NCI-H526 (cell line): ENCODE measurements around the gene MFSD2A.
"Not testable (repeated sequence)": the region's sequence is repeated elsewhere in the genome, so short reads cannot be mapped to it uniquely, and the experiment has no call there.

Experiments
- DNase-seq, 2 experiments: peaks; one replicate each; lab custom pipeline; 2025; lab: John Stamatoyannopoulos, UW

Gene MFSD2A

DNA sequence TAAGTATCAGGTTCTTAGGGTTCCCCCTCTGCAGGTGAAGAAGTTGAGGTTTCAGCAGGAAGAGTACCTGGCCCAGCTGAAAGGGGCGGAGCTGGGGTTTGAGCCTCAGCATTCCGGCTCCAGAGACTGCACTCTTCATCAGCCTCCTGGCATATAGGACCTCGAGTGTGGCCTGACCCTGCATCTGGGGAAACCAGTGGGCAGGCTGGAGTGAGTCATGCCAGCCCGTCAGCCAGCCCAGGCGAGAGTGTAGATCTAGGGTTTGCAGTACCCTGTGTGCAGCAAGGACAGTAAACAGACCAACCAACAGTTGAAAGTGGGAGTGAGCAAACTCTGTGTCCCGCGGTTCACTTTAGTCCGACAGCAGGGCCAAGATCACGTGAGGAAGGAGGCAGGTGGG lies 14.1 kb downstream of the MFSD2A start:
- no peak for DNase-seq

DNA sequence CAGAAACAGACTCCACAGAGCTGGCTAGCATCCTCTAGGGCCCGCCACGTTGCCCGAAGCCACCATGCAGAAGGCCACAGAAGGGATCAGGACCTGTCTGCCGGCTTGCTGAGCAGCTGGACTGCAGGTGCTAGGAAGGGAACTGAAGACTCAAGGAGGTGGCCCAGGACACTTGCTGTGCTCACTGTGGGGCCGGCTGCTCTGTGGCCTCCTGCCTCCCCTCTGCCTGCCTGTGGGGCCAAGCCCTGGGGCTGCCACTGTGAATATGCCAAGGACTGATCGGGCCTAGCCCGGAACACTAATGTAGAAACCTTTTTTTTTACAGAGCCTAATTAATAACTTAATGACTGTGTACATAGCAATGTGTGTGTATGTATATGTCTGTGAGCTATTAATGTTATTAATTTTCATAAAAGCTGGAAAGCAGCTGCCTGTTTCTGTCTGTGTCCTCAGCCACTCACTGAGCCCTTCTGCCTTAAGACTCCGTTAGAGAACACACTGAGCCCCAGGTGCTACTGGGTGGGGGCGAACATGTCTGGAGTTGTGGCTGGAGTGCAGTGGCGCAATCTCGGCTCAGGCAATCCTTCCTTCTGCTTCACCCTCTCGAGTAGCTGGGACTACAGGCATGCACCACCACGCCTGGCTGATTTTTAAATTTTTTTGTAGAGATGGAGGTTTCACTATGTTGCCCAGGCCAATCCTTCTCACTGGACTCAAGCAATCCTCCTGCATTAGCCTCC lies 14.8 kb downstream of the MFSD2A start:
- no peak for DNase-seq

DNA sequence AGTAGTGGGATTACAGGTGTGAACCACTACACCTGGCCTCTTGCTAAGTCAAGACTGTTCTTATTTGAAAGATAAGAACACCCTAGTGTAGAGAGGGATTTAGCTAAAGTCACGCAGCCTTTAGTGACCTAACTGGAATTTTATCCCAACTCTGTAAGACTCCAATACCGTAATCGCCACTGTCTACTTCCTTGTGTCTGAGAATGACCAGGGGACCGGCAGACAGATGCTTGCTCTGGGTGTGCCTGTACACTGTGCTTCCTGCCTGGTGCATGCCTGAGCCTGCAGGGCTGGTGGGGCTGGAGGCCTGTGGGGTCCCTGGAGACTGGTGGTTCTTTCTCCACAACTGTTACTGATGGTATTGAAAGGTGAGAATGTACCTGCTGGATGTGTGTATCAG lies 15.3 kb downstream of the MFSD2A start:
- peak in 1 of 2 experiments; percentile 39 for DNase-seq

DNA sequence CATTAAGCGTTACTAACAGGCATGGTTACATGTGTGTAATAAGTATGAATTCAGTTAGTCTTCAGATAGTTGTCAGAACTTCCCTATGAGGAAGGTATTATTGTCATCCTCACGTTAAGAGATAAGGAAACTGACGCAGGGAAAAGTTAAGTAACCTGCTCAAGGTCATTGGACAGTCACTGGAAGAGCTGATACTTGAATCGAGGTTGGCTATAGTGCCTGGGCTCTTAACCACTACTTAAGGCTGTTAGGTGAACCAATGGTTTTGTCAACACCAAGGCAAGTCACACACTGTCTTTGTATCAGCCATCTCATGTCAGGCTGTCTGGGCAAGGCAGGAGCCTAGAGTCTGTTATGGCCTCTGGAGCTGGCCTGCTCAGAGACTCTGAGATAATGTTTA lies 16.2 kb downstream of the MFSD2A start:
- DNase-seq, result no peak

DNA sequence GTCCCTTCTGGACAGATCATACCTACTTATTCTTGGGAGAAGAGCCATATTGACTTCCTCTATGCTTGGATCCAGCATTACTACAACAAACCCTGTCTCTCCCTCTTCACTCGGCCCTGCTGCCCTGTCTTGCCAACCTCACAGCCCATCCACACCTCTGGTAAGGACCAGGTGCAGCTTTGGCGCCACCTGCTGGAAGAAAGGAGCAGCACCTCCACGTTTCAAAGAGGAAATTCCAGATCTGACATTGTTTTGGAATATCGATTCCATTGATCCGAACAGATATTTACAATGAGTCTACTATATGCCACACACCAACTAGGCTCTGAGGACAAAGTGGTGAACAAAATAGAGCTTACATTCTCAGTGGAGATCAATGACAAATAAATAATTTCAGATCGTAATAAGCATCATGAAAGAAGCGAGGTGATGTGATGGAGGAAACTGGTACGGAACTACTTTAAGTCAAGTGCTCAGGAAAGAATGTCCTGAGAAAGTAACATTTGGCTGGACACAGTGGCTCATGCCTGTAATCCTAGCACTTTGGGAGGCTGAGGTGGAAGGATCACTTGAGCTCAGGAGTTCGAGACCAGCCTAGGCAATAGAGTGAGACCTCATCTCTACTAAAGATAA lies 18.7 kb downstream of the MFSD2A start:
- peak; percentile 55 to 90 for DNase-seq

DNA sequence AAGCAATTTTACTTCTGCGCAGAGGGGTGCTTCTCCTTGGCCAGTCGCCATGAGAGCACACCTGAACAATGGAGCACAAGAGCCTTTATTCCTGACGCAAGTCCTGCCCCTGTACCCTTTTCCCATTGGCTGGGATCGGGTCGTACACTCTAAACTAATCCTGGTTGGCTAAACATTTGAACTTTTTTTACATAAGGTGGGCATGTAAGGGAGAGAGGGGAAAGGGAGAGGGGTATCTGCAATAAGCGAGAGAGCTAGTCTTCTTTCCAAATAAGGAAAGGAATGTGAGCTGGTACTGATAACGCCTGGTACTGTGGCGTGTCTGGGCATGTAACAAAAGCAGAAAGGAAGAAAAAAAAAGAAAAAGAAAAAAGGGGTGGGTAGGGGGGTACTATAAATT lies 21.8 kb downstream of the MFSD2A start:
- no peak for DNase-seq

DNA sequence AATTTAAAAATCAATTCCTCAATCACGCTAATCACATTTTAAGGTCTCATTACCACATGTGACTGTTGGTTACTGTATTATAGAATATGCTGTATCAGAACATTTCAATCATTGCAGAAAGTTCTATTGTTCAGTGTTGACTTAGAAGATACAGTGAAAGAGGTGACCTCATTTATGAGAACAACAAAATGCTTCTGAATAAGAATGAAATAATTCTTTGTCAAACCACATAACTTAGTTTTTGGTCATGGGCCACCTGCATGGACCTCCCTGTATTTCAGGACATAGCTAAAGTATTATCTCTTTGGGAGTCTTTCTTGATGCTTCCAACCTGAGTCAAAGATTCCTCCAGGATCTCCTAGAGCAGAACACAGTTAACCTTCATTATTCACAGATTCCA lies 22.3 kb downstream of the MFSD2A start:
- no peak for DNase-seq

DNA sequence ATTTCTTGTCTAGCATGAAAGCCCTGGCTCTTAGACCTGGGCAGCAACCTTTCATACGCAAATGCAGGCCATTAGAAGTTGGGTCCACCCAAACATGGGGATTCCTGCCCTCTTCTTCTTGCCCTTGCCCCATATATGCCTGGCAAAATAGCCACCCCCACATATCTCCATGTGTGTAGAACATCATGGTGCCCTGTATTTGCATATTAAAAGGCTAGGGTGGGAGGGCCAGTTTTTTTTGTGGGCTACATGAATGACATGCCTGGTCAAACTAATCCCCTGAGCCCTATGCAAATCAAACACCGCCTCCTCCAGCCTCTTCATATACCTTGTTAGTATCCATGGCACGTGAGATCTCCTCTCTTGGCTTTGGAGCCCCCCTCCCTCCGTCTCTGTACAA lies 24.7 kb downstream of the MFSD2A start:
- DNase-seq, result peak; percentile 75 to 83

DNA sequence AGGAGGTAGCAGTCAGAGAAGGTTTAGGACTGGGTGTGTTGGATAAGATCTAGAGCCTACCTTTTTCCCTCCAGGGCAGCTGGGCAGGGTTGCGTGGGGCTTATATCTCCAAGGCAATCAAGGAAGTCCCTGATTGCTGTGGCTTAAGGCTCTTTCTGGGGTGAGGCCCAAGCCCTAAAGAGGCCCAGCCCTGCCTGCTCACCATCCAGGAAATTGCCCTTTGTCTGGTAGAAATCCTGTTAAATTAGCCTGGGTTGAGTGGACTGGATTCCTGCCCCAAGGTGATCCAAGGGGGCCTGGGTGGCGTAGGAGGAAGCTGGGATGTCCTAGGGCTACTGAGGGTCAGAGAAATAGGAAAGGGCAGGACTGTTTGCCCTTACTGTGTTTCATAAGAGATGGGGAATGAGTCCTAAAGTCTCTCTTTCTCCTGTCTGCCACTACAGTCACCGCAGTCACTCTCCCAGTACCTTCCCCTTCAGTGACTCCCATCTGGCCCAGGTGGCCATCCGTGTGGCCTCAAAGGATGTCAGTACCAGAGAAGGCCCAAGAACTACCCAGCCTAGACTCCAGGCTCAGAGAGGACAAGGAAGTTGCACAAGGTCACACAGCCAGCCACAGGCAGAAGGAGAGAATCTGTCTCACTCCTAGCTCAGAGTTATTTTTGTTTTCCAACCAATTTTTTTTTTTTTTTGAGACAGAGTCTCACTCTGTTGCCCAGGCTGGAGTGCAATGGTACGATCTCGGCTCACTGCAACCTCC lies 25.8 kb downstream of the MFSD2A start:
- DNase-seq, result no peak

DNA sequence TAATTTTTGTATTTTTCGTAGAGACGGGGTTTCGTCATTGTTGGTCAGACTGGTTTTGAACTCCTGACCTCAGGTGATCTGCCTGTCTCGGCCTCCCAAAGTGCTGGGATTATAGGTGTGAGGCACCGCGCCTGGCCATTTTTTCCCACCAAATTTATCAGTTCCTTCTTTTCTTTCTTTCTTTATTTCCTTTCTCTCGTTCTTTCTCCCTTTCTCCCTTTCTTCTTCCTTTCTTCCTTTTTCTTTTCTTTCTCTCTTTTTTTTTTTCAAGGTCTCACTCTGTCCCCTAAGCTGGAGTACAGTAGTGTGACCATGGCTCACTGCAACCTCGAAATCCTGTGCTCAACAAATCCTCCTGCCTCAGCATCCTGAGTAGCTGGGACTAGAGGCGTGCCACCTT lies 26.4 kb downstream of the MFSD2A start:
- DNase-seq, result no peak

DNA sequence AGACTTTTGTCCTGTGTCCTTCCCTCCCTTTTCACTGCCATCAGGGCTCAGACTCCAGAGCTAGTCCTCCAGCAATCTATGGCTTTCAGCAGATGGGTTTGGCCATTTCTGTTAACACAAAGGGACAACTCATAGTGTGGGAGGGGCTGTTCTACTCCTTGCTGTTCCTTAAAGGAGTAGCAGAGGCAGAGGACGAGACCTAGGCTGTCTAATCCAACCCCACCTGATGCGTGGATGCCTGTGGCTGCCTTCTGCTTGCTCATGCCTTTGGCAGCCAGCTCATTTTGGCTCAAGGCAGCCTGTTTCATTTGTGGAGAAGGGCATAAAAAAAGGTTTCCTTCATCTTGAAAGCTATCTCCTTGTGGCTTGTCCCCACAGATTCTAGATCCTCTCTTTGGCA lies 27.0 kb downstream of the MFSD2A start:
- DNase-seq, result no peak

DNA sequence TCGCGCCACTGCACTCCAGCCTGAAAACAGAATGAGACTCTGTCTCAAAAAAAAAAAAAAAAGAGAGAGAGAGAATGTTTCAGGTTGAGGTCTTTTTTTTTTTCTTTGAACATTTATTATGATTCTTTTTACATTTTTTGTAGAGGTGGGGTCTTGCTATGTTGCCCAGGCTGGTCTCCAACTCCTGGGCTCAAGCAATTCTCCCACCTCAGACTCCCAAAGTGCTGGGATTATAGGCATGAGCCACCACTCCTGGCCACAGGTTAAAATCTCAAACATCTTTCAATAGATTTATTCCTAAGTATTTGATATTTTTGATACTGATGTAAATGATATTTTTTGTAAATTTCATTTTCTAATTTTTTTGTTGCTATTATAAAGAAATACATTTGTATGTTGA lies 29.5 kb downstream of the MFSD2A start:
- DNase-seq, result not testable (repeated sequence)

DNA sequence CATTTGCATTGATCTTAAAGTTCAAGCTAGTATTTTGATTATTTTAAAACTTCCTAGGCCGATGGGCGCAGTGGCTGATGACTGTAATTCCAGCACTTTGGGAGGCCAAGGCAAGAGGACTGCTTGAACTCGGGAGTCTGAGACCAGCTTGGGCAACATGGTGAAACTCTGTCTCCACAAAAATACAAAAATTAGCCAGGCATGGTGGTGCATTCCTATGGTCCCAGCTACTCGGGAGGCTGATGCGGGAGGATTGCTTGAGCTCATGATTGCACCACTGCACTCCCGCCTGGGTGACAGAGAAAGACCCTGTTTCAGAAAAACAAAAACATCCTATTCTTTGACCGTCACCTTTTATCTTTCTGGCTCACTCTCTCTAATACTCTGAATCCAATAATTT lies 30.0 kb downstream of the MFSD2A start:
- no peak for DNase-seq

DNA sequence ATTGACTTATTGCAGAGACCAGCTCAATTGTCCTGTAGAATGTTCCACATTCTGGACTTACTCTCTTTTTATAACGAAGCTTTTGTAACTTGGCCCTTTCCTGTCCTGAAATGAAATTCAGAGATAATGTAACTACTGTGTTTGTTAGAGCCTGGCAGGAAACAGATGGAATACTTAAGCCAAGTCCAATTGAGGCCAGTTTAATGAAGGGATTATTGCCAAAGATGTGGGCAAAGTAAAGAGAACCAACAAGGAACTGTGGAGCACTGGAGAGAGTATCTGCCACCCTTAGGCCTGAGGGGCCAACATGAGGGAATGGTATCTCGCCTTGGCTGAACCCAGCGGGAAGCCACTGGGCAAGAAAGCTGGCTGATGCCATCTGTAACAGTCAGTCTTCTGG lies 32.9 kb downstream of the MFSD2A start:
- DNase-seq, result no peak

DNA sequence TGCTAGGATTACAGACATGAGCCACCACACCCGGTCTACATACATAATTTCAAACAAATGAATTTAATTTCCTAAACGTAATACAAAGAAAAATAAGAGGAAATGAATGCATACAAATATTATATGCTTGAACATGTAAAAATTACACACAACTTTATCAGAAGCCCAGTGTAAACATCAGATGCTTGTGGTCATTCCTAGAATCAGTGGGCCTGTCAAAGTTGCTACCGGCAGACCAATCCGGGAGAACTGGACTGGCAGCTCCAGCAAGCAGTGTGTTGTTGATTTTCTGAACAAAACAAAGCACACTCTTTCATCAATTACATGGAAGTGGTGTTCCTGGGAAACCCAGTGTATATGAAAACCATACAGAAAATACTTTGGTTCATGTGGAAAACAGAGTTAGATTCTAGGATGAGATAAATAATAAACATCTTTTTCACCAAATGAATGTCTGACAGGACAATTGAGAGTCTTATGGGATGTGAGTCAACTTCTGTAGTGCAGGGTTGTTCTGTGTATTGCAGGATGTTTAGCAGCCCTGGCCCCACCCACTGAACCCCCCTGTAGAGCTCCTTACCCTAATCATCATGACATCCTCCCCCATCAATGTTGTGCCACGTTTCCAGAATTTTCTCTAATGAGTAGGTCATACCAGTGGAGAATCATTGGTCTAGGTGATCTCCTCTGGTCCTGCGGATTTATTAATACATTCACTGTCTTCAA lies 33.8 kb downstream of the MFSD2A start:
- DNase-seq, result no peak

DNA sequence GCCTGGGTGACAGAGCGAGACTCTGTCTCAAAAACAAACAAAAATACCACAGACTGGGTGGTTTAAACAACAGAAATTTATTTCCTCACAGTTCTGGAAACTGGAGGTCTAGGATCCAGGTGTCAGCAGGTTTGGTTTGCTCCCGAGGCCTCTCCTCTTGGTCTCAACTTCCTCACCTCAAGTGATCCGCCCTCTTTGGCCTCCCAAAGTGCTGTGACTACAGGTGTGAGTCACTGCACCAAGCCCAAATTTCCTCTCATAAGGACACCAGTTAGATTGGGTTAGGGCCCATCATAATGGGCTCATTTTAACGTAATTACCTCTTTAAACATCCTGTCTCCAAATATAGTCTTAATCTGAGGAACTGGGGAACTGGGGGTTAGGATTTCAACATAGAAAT lies 35.5 kb downstream of the MFSD2A start:
- no peak for DNase-seq

DNA sequence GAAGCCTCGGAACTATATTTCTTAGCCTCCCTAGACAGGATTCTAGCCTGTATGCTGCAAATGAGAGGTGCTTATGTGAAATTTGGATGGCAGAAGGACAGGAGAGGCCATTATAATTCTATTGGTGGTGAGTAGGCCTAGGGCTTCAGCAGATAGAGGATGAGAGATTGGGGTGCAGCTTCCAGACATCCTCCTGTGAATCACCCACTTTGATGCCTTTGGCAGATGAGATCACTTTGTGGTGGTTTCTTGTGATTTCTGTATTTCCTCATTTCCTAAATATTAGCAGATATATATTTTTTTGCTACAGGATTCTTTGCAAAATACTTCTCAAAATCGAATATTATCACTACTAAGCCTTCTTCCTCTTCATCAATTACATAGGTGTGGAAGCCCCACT lies 37.3 kb downstream of the MFSD2A start:
- DNase-seq, result no peak

DNA sequence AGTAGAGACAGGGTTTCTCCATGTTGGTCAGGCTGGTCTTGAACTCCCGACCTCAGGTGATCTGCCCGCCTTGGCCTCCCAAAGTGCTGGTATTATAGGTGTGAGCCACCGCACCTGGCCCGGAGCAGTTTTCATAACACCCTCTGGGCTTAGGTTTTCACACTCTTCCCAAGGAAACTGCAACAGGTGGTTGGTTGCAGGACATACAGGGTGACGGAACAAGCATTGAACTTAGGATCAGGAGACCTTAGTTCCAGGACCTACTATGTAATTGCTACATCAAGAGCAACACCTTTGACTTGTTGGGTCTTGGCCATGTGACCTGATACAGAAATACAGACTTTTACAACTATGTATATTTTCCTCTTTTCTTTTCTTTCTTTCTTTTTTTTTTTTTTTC lies 37.9 kb downstream of the MFSD2A start:
- no peak for DNase-seq

DNA sequence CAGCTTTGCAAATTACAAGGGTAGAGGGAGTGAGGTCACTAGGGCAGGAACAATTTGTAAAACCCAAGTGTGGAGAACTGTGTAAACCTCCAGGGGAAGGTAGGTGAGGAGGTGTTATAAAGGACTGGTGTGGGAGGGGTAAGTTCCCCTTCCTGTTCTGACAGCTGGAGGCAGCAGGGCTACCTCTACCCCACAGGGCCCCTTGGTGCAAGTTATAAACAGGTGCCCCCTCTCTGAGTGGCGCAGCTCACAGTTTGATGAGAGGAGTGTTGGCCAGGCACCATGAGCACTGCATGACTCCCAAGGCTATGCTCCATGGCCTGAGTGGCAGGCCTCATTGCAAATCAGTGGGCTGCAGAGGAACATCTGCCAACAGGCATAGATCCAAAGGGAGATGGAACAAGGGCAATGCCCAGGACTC lies 41.0 kb downstream of the MFSD2A start:
- DNase-seq, result no peak

DNA sequence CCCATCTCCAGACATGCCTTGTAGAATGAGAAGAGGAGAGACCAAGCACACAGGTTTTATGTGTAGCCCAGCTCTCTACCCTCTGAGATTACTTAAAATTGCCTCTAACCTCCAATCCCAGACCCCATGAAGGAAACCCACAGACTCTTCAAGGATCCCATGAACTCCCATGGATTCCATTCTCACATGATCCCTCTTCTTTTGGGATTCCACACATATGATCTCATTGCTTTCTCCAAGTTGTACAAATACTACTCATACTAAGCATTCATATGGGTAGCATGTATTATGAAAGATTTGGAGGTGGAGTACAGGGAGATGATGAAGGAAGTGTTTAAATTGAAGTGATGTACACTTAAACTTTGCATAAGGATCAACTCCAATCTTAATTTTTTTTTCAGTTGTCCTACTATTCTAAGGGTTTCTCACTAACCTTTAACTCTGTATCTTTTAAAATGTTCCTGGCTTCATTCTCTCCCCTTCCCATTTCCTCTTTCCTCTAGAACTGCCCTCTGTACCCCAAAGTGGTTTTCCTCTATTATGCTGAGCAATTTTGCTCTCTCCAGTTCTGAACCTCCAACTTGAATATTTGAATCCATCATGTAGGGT lies 41.6 kb downstream of the MFSD2A start:
- DNase-seq, result no peak

DNA sequence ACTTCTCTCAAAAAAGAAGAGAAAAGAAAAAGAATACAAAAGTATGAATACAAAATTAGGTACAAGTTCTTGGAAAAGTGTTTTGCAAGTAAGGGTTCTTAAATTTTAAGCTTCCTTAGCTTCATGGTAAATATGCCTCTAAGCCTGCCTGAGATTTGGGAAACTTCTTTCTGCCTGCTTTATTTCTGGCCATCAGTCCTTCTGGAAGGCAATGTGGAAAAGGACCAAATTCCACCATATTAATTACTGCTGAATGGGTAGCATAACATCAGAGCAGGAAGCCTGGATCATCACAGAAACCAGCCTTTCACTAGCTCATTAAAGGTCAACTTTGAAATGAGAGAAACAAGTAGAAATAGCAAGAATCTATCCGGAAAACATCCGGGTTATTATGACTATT lies 46.5 kb downstream of the MFSD2A start:
- no peak for DNase-seq
